ENCODE data around the gene TFDP2. TPM values are rescaled to one million over a fixed set of nuclear protein-coding genes. Genes with fewer than 3 reads are reported as not detected.

Gene TFDP2
- total and polyA plus RNA-seq, 9 of the 15 experiments (the other 6 are each of a cell fraction or from before 2014, with no cell fraction given), result 95.6 to 179 (median 126) TPM

DNA sequence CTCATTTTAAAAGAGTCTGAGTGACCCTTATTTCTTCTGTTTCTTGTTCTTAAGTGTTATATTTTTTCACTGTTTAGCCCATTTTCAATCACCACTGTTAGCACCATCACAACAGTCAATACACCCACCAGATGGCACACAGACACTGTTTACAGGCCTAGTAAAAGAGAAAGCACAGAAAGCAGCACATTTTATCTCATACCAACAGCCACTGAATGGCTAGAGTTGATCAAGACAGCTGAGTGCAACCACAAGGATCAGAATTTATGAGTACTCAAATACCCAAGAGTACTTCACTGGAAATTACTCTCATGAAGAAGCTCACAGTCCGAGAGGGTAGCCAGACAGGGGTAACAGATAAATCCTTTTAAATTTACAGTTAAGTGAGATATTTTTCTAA, 127.0 kb downstream of the TFDP2 start (continued):
- TF ChIP-seq CEBPG (CRISPR knock-in tag; IDR thresholded peaks at IDR 0.05) (no peak), CEBPG (tag; conservative IDR thresholded peaks at IDR 0.05 in 1 of 2, IDR thresholded peaks at IDR 0.05 in 1 of 2) (no peak), VEZF1 (CRISPR knock-in tag; IDR thresholded peaks at IDR 0.05) (peak; percentile 79), ZNF445 (CRISPR knock-in tag; IDR thresholded peaks at IDR 0.05; ENCODE audit: low read depth) (peak; percentile 43; the same call in 1 of the 2 replicates), BCOR (IDR thresholded peaks at IDR 0.05) (peak; percentile 19; the same call in 1 of the 2 replicates), ESRRA (IDR thresholded peaks at IDR 0.05; ENCODE audit: borderline replicate concordance, low read depth) (peak; percentile 73; the same call in 1 of the 2 replicates), HEY1 (CRISPR knock-in tag; IDR thresholded peaks at IDR 0.05; ENCODE audit: borderline replicate concordance) (no peak), E2F4 (CRISPR knock-in tag; IDR thresholded peaks at IDR 0.05; ENCODE audit: low read depth) (no peak), TOE1 (IDR thresholded peaks at IDR 0.05; ENCODE audit: borderline replicate concordance) (no peak), TOE1 (CRISPR knock-in tag; IDR thresholded peaks at IDR 0.05; ENCODE audit: borderline replicate concordance, low read depth) (no peak), ZNF197 (CRISPR knock-in tag; IDR thresholded peaks at IDR 0.05; ENCODE audit: low read depth) (peak; percentile 88; the same call in 1 of the 2 replicates), MITF (IDR thresholded peaks at IDR 0.05) (no peak), KAT8 (IDR thresholded peaks at IDR 0.05; ENCODE audit: low read depth) (no peak), SAFB (IDR thresholded peaks at IDR 0.05; ENCODE audit: borderline replicate concordance, low read depth, low read length) (no peak)
- TF ChIP-seq, protein P1, sequence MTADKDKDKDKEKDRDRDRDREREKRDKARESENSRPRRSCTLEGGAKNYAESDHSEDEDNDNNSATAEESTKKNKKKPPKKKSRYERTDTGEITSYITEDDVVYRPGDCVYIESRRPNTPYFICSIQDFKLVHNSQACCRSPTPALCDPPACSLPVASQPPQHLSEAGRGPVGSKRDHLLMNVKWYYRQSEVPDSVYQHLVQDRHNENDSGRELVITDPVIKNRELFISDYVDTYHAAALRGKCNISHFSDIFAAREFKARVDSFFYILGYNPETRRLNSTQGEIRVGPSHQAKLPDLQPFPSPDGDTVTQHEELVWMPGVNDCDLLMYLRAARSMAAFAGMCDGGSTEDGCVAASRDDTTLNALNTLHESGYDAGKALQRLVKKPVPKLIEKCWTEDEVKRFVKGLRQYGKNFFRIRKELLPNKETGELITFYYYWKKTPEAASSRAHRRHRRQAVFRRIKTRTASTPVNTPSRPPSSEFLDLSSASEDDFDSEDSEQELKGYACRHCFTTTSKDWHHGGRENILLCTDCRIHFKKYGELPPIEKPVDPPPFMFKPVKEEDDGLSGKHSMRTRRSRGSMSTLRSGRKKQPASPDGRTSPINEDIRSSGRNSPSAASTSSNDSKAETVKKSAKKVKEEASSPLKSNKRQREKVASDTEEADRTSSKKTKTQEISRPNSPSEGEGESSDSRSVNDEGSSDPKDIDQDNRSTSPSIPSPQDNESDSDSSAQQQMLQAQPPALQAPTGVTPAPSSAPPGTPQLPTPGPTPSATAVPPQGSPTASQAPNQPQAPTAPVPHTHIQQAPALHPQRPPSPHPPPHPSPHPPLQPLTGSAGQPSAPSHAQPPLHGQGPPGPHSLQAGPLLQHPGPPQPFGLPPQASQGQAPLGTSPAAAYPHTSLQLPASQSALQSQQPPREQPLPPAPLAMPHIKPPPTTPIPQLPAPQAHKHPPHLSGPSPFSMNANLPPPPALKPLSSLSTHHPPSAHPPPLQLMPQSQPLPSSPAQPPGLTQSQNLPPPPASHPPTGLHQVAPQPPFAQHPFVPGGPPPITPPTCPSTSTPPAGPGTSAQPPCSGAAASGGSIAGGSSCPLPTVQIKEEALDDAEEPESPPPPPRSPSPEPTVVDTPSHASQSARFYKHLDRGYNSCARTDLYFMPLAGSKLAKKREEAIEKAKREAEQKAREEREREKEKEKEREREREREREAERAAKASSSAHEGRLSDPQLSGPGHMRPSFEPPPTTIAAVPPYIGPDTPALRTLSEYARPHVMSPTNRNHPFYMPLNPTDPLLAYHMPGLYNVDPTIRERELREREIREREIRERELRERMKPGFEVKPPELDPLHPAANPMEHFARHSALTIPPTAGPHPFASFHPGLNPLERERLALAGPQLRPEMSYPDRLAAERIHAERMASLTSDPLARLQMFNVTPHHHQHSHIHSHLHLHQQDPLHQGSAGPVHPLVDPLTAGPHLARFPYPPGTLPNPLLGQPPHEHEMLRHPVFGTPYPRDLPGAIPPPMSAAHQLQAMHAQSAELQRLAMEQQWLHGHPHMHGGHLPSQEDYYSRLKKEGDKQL (CRISPR knock-in tag; IDR thresholded peaks at IDR 0.05; ENCODE audit: borderline replicate concordance), result no peak
- TF ChIP-seq, protein P2, sequence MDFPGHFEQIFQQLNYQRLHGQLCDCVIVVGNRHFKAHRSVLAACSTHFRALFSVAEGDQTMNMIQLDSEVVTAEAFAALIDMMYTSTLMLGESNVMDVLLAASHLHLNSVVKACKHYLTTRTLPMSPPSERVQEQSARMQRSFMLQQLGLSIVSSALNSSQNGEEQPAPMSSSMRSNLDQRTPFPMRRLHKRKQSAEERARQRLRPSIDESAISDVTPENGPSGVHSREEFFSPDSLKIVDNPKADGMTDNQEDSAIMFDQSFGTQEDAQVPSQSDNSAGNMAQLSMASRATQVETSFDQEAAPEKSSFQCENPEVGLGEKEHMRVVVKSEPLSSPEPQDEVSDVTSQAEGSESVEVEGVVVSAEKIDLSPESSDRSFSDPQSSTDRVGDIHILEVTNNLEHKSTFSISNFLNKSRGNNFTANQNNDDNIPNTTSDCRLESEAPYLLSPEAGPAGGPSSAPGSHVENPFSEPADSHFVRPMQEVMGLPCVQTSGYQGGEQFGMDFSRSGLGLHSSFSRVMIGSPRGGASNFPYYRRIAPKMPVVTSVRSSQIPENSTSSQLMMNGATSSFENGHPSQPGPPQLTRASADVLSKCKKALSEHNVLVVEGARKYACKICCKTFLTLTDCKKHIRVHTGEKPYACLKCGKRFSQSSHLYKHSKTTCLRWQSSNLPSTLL (IDR thresholded peaks at IDR 0.05), result no peak

Data from K562 (cell line).